Kidney (tissue), 14 donors: ENCODE data around the gene MYH6. TPM values are rescaled to one million over a fixed set of nuclear protein-coding genes. Genes with fewer than 3 reads are reported as not detected.

Source experiments
- DNase-seq, 5 donors: peaks; one replicate each; pipeline ENCODE4 v3.0.0-alpha.2; 2013 to 2020
- FAIRE-seq: peaks from 2 replicates; lab custom pipeline; 2012; peaks lifted over from hg19 to GRCh38; lab: Jason Lieb, UNC
- H3K27ac ChIP-seq, 2 donors: one replicate each; pipeline ENCODE4 v1.7.0; 2013; ENCODE audit warnings: low read depth in 2 of 2, low read length in 2 of 2, inconsistent platforms in 1 of 2
- H3K27me3 ChIP-seq: one replicate; pipeline ENCODE4 v1.7.1; 2013; ENCODE audit warnings: low read length, inconsistent platforms; ENCODE audit not compliant: control insufficient read depth, insufficient read depth
- H3K36me3 ChIP-seq, 3 donors: one replicate each; pipeline versions ENCODE4 v1.7.0 to v1.7.1; 2013; ENCODE audit warnings: low read length in 3 of 3, control low read depth in 1 of 3, inconsistent platforms in 1 of 3; ENCODE audit not compliant: insufficient read depth in 3 of 3, control insufficient read depth in 2 of 3
- H3K4me1 ChIP-seq, 3 donors: one replicate each; pipeline versions ENCODE4 v1.7.0 to v1.7.1; 2013; ENCODE audit warnings: low read length in 3 of 3, inconsistent platforms in 1 of 3, low read depth in 1 of 3; ENCODE audit not compliant: control insufficient read depth in 2 of 3, insufficient read depth in 2 of 3
- H3K4me3 ChIP-seq, 3 donors: one replicate each; pipeline versions ENCODE4 v1.7.0 to v1.8.1; 2013; ENCODE audit warnings: low read length in 3 of 3, control low read depth in 1 of 3, inconsistent platforms in 1 of 3
- H3K9ac ChIP-seq, 3 donors: one replicate each; pipeline versions ENCODE4 v1.7.0 to v1.7.1; 2013; ENCODE audit warnings: low read length in 3 of 3, control low read depth in 1 of 3, inconsistent platforms in 1 of 3
- H3K9me3 ChIP-seq, 3 donors: one replicate each; pipeline versions ENCODE4 v1.7.0 to v1.7.1; 2013; ENCODE audit warnings: low read length in 3 of 3, control low read depth in 1 of 3, inconsistent platforms in 1 of 3; ENCODE audit not compliant: control insufficient read depth in 2 of 3, insufficient read depth in 1 of 3
- CTCF ChIP-seq: IDR thresholded peaks from 3 replicates; pipeline ENCODE4 v1.5.1; 2012; ENCODE audit warnings: mild to moderate bottlenecking, moderate library complexity, borderline replicate concordance; ENCODE audit not compliant: insufficient read depth; ENCODE audit errors: extremely low read depth
- intact Hi-C: fragments of 100-400 bp; cut with DNase I; formaldehyde crosslinking; loops from one replicate; pipeline ENCODE4 v1.11.1; 2022
- polyA plus RNA-seq: library from polyadenylated mRNA; stranded (reverse); fragments of 350-450 nt; fragmentation: Illumina TruSeq; extraction: RNeasy Lipid Tissue Mini Kit (QIAGEN cat#74804); gene quantifications from one replicate; pipeline ENCODE4 v1.2.3, GENCODE V29; 2014; ENCODE audit warnings: low read depth, low replicate concordance; ENCODE audit not compliant: insufficient read depth
- total RNA-seq: library from RNA; stranded (reverse); fragmentation: NEBNext Ultra II Directional; extraction: Animal tissue kit (Norgen Biotek cat#: 25700); gene quantifications from one replicate; pipeline ENCODE4 v1.2.1, GENCODE V29; 2021
- donor health status: control.
- donor health status: control.
- donor health status: control.
- donor health status: control.
- donor health status: control.
- donor health status: DM: yes; HTN: yes; CAD: no.
- donor health status: Normal renal cell carcinoma (clear cell type).

MYH6 gene
- total and polyA plus RNA-seq, 2 donors from 2014 or later, result 0.03 to 0.13 TPM

DNA sequence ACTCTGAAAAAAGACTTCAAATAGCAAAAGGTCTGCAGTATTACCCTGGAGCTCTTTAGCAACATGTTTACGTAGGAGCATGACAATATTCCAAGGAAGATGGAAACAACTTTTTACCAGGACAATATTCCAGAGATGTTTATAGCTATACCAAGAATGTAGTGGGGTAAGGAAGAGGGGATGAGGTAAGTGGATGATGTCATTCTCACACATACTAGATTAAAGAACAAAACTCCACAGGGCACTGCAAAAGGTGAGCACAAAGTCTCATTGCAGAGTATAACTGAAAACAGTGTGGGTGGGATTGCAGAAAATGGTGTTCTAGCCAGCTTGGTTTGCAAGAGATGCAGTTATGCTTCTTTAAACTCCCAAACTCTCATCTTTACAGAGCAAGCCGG lies 22.8 kb downstream of the MYH6 start:
- TF ChIP-seq CTCF, result no peak
- no peaks in the 10 kb centered on the region for H3K36me3 ChIP-seq
- intact Hi-C loops, result no loop called here
- no peak for DNase-seq
- no peak overlapping the region for H3K27ac ChIP-seq
- H3K9ac ChIP-seq, result no peak overlapping the region
- no peak for FAIRE-seq
- no peaks in the 10 kb centered on the region for H3K4me1 ChIP-seq
- H3K4me3 ChIP-seq, result no peak overlapping the region
- no peaks in the 10 kb centered on the region for H3K9me3 ChIP-seq
- no peaks in the 10 kb centered on the region for H3K27me3 ChIP-seq

DNA sequence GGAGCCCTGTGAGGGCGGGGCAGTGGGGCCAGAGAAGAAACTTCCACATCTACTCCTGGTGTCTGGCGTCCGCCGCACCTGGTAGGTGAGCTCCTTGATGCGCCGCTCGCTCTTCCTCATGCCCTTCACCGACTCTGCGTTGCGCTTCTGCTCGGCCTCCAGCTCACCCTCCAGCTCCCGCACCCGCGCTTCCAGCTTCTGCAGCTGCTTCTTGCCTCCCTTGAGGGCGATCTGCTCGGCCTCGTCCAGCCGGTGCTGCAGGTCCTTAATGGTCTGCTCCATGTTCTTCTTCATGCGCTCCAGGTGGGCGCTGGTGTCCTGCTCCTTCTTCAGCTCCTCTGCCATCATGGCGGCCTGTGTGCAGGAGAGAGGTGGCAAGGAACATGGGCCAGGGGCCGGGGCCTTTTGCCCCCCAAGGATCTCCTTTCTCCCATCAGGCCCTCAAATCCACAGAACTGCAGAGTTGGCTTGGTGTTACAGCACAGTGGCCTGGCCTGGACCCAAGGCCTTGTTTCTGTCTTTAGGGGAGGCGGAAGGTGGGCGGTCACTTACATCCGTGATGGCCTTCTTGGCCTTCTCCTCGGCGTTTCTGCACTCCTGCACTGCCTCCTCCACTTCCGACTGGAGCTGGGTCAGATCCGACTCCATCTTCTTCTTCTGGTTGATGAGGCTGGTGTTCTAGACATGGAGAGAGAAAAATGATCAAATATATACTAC lies 23.6 kb downstream of the MYH6 start:
- Histone ChIP-seq H3K9ac (no peak overlapping the region), H3K36me3 (no peaks in the 10 kb centered on the region), H3K4me1 (no peaks in the 10 kb centered on the region), H3K9me3 (no peaks in the 10 kb centered on the region), H3K4me3 (no peak overlapping the region), H3K27me3 (no peaks in the 10 kb centered on the region), H3K27ac (no peak overlapping the region)
- FAIRE-seq (no peak), DNase-seq (peak in 1 of 5 donors; percentile 60)
- intact Hi-C loops, result no loop called here
- no peak for TF ChIP-seq CTCF

GRCh38 chr14:23382731-23383440 lies 25.2 kb downstream of the MYH6 start:
- FAIRE-seq (no peak), DNase-seq (no peak)
- TF ChIP-seq CTCF, result no peak
- Histone ChIP-seq H3K4me3 (no peak overlapping the region), H3K27me3 (no peaks in the 10 kb centered on the region), H3K27ac (no peak overlapping the region), H3K4me1 (no peaks in the 10 kb centered on the region), H3K9me3 (no peaks in the 10 kb centered on the region), H3K9ac (no peak overlapping the region), H3K36me3 (no peaks in the 10 kb centered on the region)
- intact Hi-C loops, result no loop called here
